Stimulated activated CD4-positive, alpha-beta T cell treated with anti-CD3 and anti-CD28 coated beads, TNF-alpha, amount 100 ng/mL, for 1 hour (primary cell): ENCODE results near the gene DHRSX.
"Not testable (repeated sequence)": the region's sequence is repeated elsewhere in the genome, so short reads cannot be mapped to it uniquely, and the experiment has no call there.

Experiments
- DNase-seq, 3 donors: peaks; one replicate each; pipeline ENCODE4 v3.0.0-alpha.2; 2020; ENCODE audit warnings: low read depth in 3 of 3, low spot score in 1 of 3

The DHRSX gene

DNA sequence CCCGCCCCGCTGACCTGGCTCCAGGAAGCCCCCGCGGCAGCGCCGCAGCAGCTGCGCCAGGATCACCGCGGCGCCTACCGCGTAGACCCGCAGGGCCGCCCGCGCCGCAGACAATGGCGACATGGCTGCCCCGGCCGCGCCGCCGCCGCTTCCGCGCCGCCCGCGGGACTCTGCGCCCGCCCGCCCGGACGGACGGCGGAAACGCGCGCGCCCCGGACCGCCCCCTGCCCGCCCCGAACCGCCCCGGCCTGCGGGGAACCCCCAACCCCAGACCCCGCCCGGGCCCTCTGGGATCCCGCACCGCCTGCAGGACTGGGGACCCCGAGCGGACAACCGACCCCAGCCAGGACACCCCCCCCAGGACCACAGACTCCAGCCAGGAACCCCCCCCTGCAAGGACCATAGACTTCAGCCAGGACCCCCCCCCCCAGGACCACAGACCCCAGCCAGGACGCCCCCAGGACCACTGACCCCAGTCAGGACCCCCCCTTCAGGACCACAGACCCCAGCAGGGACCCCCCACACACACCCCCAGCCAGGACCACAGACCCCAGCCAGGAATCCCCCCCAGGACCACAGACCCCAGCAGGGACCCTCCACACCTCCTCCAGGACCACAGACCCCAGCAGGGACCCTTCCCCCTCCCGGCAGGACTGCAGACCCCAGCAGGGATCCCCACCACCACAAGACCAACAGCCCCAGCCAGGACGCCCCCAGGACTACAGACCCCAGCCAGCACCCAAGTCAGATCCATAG lies at the start of gene DHRSX, which contains the start of gene ZBED1:
DHRSX (minus strand) TSS at position 174 of the 756 bp plus-strand sequence; CDS start at position 123, 51 bp downstream.
ZBED1 (minus strand) TSS at position 174 of the 756 bp plus-strand sequence. CDS start 10,257 bp downstream, outside the sequence.
- peak in 1 of 3 donors; percentile 38 for DNase-seq

- no peak for DNase-seq
These were observed 49.1 kb upstream of the DHRSX start for GRCh38 chrX:2549876-2550275.

GRCh38 chrX:2548711-2549423 lies 48.1 kb upstream of the DHRSX start:
- DNase-seq = no peak

DNA sequence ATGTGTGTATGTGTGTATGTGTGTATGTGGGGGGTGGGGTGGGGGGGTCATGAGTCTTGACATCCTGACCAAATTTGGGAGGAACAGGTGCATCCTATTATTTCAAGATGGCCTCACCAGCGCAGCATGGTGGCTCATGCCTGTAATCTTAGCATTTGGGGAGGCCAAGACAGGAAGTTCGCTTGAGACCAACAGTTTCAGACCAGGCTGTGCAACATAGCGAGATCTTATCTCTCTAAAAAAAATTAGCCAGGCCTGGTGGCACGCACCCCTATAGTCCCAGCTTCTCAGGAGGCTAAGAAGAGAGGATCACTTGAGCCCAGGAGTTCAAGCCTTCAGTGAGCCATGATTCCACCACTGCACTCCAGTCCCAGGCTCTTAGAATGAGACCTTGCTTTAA lies 47.0 kb upstream of the DHRSX start:
- no peak for DNase-seq

DNA sequence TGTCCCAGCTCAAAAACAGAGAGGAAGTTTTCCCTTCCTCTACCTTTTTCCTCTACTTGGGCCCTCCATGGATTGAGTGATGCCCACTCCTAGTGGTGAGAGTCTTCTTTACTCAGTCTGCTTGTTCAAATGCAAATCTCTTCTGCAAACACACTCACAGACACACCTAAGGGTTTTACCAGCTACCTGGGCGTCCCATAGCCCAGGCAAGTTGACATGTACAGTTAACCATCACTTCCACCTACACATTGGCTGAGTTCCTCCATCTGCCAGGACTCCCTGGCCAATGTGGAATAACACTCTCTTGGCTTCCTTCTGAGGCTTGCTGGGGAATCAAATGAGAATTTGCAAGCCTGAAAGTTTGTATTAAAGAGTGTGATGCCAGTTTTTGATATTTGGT lies 45.7 kb upstream of the DHRSX start:
- DNase-seq = no peak

DNA sequence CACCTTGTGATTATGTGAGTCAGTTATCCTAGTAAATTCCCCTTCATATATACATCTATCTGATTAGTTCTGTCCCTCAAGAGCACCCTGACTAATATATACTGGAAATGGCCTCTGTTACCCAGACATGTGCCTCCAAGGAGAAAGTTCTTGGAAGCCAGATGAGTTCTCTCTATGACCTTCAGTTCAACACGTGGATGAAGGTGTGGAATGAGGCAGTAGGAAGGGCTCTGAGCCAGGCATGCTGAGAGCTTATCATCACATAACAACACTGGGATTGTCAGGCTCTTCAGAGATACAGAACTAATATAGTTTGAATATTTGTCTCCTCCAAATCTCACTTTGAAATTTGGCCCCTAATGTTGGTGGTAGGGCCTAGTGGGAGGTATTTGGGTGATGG lies 44.4 kb upstream of the DHRSX start:
- no peak for DNase-seq

- DNase-seq = no peak
These were observed 42.2 kb upstream of the DHRSX start for GRCh38 chrX:2542826-2543521.

DNA sequence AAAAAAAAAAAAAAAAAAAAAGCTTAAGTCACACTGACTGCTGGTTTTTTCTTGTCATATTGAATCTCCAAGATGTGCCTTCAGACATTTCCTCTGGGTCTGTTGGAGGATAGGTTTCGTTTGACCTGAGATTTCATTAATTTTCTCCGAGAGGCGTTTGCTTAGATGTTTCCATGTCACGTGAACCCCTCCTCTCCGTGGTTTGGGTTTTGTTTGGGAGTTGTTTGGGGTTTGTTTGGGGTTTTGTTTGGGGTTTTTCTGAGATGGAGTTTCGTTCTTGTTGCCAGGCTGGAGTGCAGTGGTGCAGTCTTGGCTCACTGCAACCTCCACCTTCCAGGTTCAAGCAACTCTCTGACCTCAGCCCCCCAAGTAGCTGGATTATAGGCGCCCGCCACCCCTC lies 40.8 kb upstream of the DHRSX start:
- no peak for DNase-seq

GRCh38 chrX:2540426-2540947 lies 39.7 kb upstream of the DHRSX start:
- no peak for DNase-seq

GRCh38 chrX:2539586-2539985 lies 38.8 kb upstream of the DHRSX start:
- no peak for DNase-seq

- DNase-seq = no peak
These were observed 37.4 kb upstream of the DHRSX start for GRCh38 chrX:2538031-2538757.

DNA sequence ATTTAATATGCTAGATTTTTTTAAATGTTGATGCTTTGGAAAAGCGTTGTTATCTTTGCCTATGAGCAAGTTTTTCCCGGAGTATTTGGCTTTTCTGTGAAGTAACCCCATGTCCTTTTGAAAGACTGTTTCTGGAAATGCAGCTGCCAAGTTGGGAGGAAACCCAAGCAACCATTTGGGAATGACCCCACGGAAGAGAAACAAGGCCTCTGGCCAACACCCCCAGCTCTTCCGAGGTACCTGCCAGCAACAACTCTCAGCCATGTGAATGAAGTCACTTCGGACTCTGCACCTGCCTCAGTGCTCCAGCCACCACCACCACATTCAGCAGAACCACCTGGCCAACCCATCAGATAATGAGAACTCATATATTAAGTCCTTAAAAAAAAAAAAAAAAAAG lies 36.2 kb upstream of the DHRSX start:
- DNase-seq = no peak

DNA sequence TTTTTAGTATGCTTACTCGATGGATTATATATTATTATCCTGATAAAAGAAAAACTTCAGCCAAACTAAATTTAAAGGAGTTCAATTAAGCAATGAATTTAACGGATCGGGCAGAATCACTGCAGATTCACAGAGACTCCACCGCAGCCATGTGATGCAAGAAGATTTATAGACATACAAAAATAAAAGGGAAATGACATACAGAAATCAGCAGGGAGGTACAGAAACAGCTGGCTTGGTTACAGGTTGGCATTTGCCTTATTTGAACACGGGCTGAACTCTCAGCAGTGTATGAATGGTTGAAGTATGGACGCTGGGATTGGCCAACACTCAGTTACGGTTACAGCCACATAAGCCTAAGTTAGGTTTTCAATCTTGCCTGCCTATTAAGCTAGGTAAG lies 35.4 kb upstream of the DHRSX start:
- no peak for DNase-seq

- DNase-seq = not testable (repeated sequence)
These were observed 33.7 kb upstream of the DHRSX start for GRCh38 chrX:2534261-2535021.

GRCh38 chrX:2533424-2533823 lies 32.6 kb upstream of the DHRSX start:
- DNase-seq = no peak

DNA sequence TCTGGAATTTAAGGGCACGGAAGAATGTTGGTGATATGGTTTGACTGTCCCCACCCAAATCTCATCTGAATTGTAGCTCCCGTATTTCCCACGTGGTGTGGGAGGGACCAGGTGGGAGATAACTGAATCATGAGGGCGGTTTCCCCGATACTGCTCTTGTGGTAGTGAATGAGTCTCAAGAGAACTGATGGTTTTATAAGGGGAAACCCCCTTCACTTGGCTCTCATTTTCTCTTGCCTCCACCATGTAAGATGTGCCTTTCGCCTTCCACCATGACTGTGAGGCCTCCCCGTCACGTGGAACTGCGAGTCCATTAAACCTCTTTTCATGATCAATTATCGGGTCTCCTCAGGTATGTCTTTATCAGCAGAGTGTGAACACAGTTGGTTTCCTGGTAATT lies 25.6 kb upstream of the DHRSX start:
- no peak for DNase-seq

DNA sequence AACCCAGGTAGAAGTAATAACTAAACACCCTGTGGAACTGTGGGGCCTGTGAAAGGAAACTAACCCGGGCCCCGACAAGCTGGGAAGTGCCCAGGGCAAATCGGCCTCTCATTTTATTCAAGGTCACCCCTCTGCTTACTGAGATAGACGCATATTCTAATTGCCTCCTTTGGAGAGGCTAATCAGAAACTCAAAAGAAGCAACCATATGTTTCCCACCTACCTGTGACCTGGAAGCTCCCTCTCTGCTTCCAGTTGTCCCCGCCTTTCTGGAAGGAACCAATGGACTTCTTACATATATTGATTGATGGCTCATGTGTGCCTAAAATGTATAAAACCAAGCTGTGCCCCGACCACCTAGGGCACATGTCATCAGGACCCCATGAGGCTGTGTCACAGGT lies 23.1 kb upstream of the DHRSX start:
- DNase-seq = no peak

DNA sequence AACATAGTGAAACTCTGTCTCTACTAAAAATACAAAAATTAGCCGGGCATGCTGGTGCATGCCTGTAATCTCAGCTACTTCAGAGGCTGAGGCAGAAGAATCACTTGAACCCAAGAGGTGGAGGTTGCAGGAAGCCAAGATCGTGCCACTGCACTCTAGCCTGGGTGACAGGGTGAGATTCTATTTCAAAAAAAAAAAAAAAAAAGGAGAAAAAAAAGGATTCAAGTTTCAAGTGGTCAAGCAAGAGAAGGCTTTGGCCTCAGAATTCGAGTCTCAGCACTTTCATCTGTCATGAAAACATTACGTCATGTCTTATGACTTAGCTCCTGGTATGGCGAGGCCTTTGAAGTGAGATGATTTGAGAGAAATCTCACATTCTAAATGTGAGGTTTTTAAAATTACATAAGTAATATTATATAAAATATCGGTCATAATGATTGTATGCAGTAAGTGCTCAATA lies 21.2 kb upstream of the DHRSX start:
- no peak for DNase-seq

DNA sequence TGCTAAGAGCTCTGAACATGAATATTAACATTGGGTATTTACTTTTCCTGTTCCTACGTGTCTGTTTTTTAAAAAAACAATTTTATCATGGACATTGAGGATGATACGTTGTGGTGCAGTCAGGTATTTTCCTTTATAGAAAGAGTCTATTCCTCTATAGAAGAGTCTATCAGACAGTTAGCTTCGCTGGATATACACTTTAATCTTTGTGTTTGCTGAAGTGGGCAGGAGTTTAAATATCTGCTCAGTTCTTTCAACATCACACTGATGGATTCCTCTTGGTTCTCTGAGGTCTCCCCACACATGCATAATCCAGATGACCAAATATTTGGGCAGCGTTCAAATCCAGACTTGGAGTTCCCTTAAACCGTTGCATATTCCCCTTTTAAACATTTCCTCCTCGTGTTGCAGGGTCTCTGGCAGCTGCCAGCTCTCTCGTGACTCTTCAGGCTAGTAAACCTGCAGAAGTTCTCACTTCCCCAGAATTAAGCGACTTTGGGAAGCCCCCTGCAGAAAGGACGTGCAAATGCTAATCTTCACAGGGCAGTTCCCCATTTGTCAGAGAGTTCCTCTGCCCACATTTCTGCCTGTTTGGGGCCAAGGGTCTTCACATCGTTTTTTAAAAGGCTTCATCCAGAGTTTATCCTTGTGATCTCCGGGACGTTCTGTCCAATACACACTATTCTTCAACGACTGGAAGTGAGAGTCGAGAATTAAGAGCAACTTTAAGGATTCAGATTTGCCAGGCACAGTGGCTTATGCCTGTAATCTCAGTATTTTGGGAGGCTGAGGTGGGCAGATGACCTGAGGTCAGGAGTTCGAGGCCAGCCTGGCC lies 20.5 kb upstream of the DHRSX start:
- DNase-seq = no peak
